ENCODE measurements around the gene PSTPIP1. TPM values are rescaled to one million over a fixed set of nuclear protein-coding genes. Genes with fewer than 3 reads are reported as not detected.

PSTPIP1 gene
- total and polyA plus RNA-seq, 2 of the 13 experiments (the other 11 are each of a cell fraction or from before 2014, with no cell fraction given): 4.4 to 8.7 TPM

GRCh38 chr15:77066971-77067690, 72.2 kb downstream of the PSTPIP1 start:
- ChIA-PET POLR2A (interaction anchor here (0.8 to 1.0 kb wide), 2 partner anchors 36 to 136 kb away, joined by 3 read pairs; partner anchors contain the start of gene RCN2), CTCF (ENCODE audit: low intra/inter-chr PET ratio, low total read pairs) (no interaction called here)
- BruUV-seq (replicated peaks): no TSS peak
- Histone ChIP-seq H3K27ac (ENCODE audit: extremely low read length, insufficient read depth, low read length) (peak overlapping the region; percentile 28), H2AFZ (ENCODE audit: low read length) (no peak overlapping the region), H3K4me1 (ENCODE audit: insufficient read depth, low read length) (peaks cover 63% of the 10 kb centered on the region), H3K9me3 (ENCODE audit: low read length) (no peaks in the 10 kb centered on the region), H3K9ac (ENCODE audit: insufficient read depth, low read depth, low read length) (no peak overlapping the region), H4K20me1 (ENCODE audit: insufficient read depth, low read length) (peaks cover 11% of the 10 kb centered on the region), H3K36me3 (replicated peaks in 1 of 2; ENCODE audit: control insufficient read depth in 1 of 2, insufficient read depth in 2 of 2, low read length in 2 of 2) (no peaks in the 10 kb centered on the region; a peak in 1 of 5 replicates), H3K27me3 (ENCODE audit: control insufficient read depth in 1 of 2, insufficient read depth in 2 of 2, low read length in 2 of 2) (no peaks in the 10 kb centered on the region), H3K79me2 (ENCODE audit: insufficient read depth, low read length) (peaks cover 49% of the 10 kb centered on the region), H3K4me3 (replicated peaks in 1 of 3; ENCODE audit: insufficient read depth in 1 of 3, low read depth in 2 of 3, low read length in 3 of 3) (no peak overlapping the region), H3K4me2 (ENCODE audit: low read depth, low read length) (peak overlapping the region; percentile 28; the same call in 1 of the 2 replicates)
- in situ Hi-C loops (cut with HindIII; ENCODE audit: extremely low pct_ligation_motif_present, low pct_unique_long_range_greater_than_20kb) (no loop called here), intact Hi-C loops (cut with micrococcal nuclease; ENCODE audit: unreplicated experiment) (no loop called here)
- whole genome bisulfite sequencing (ENCODE audit: low lambda C conversion rate): 86% methylated on average over 3 of the region's 3 CpGs
- ATAC-seq (no peak), DNase-seq (ENCODE audit: low spot score) (peak; percentile 58), FAIRE-seq (no peak)
- peak; percentile 68 for TF ChIP-seq NR2F6 (IDR thresholded peaks at IDR 0.05)
- peak; percentile 52; the same call in 1 of the 2 replicates for TF ChIP-seq NR2F6 (CRISPR knock-in tag; IDR thresholded peaks at IDR 0.05)
- TF ChIP-seq RNF219 (CRISPR knock-in tag; IDR thresholded peaks at IDR 0.05): no peak
- 0 out of 2 replicates have a peak, but pooled peaks have one; percentile 14 for TF ChIP-seq HDAC1 (CRISPR knock-in tag; IDR thresholded peaks at IDR 0.05)
- no peak for TF ChIP-seq FOXA1 (IDR thresholded peaks at IDR 0.05)
- TF ChIP-seq FOXA1 (CRISPR knock-in tag; IDR thresholded peaks at IDR 0.05): peak; percentile 25; the same call in 1 of the 2 replicates
- TF ChIP-seq ETV6 (CRISPR knock-in tag; conservative IDR thresholded peaks at IDR 0.05): no peak
- peak; percentile 35 for TF ChIP-seq GATAD2A (CRISPR knock-in tag; IDR thresholded peaks at IDR 0.05)
- TF ChIP-seq SCMH1 (CRISPR knock-in tag; IDR thresholded peaks at IDR 0.05; ENCODE audit: borderline replicate concordance): no peak
- 0 out of 2 replicates have a peak, but pooled peaks have one; percentile 17 for TF ChIP-seq NR2C2 (CRISPR knock-in tag; IDR thresholded peaks at IDR 0.05; ENCODE audit: borderline replicate concordance)
- no peak for TF ChIP-seq RORA (CRISPR knock-in tag; IDR thresholded peaks at IDR 0.05)
- TF ChIP-seq SAP130 (CRISPR knock-in tag; IDR thresholded peaks at IDR 0.05; ENCODE audit: low read depth): peak; percentile 36; the same call in 1 of the 2 replicates
- TF ChIP-seq ZNF143 (CRISPR knock-in tag; IDR thresholded peaks at IDR 0.05): no peak
- no peak for TF ChIP-seq TFE3 (CRISPR knock-in tag; IDR thresholded peaks at IDR 0.05)
- TF ChIP-seq ISL2 (CRISPR knock-in tag; IDR thresholded peaks at IDR 0.05): 0 out of 2 replicates have a peak, but pooled peaks have one; percentile 27
- no peak for TF ChIP-seq BRF2 (CRISPR knock-in tag; IDR thresholded peaks at IDR 0.05)
- TF ChIP-seq TBX3 (IDR thresholded peaks at IDR 0.05; ENCODE audit: borderline replicate concordance): peak; percentile 32; the same call in 1 of the 2 replicates
- TF ChIP-seq ARID3A (IDR thresholded peaks at IDR 0.05; ENCODE audit: low read depth, low read length): 0 out of 2 replicates have a peak, but pooled peaks have one; percentile 45
- peak; percentile 67; the same call in 1 of the 2 replicates for TF ChIP-seq HNF4A (CRISPR knock-in tag; IDR thresholded peaks at IDR 0.05)
- no peak for TF ChIP-seq MAFG (CRISPR knock-in tag; IDR thresholded peaks at IDR 0.05)

Measured in HepG2 (cell line).